ENCODE data around the gene MUC4. TPM values are rescaled to one million over a fixed set of nuclear protein-coding genes. Genes with fewer than 3 reads are reported as not detected.
A peak's percentile ranks its signal among the peaks of the same experiment; 100 is the strongest.

The MUC4 gene
- total and polyA plus RNA-seq, 4 donors = 0.59 to 6.3 (median 2.0) TPM

GRCh38 chr3:195813916-195814640, 2.3 kb upstream of the MUC4 start:
- Histone ChIP-seq H3K4me1 (ENCODE audit: control insufficient read depth, insufficient read depth, low read length) (peaks cover 8% of the 10 kb centered on the region), H3K4me3 (ENCODE audit: low read depth, low read length) (no peak overlapping the region), H3K36me3 (ENCODE audit: control insufficient read depth, insufficient read depth, low read length) (no peaks in the 10 kb centered on the region), H3K27me3 (ENCODE audit: control insufficient read depth, insufficient read depth, low read length) (peaks cover 23% of the 10 kb centered on the region), H3K9me3 (ENCODE audit: control insufficient read depth, insufficient read depth, low read length) (no peaks in the 10 kb centered on the region), H3K27ac (ENCODE audit: low read depth, low read length) (no peak overlapping the region)
- WGBS (ENCODE audit: insufficient coverage) = 86% methylated on average over 21 of the region's 24 CpGs
- DNase-seq (ENCODE audit: low read depth in 4 of 6, low spot score in 6 of 6) = no peak

- peaks cover 27% of the 10 kb centered on the region for H3K27me3 ChIP-seq (ENCODE audit: control insufficient read depth, insufficient read depth, low read length)
- no peak overlapping the region for H3K4me3 ChIP-seq (ENCODE audit: low read depth, low read length)
- H3K36me3 ChIP-seq (ENCODE audit: control insufficient read depth, insufficient read depth, low read length) = no peaks in the 10 kb centered on the region
- no peak overlapping the region for H3K27ac ChIP-seq (ENCODE audit: low read depth, low read length)
- no peak for DNase-seq (ENCODE audit: low read depth in 4 of 6, low spot score in 6 of 6)
- WGBS (ENCODE audit: insufficient coverage) = 88% methylated on average over 20 of the region's 20 CpGs
- peaks cover 23% of the 10 kb centered on the region for H3K4me1 ChIP-seq (ENCODE audit: control insufficient read depth, insufficient read depth, low read length)
- no peaks in the 10 kb centered on the region for H3K9me3 ChIP-seq (ENCODE audit: control insufficient read depth, insufficient read depth, low read length)
Observed at GRCh38 chr3:195812366-195812765, 637 bp upstream of the MUC4 start.

GRCh38 chr3:195810455-195810845, 1.3 kb downstream of the MUC4 start:
- peaks cover 27% of the 10 kb centered on the region for H3K27me3 ChIP-seq (ENCODE audit: control insufficient read depth, insufficient read depth, low read length)
- DNase-seq (ENCODE audit: low read depth in 4 of 6, low spot score in 6 of 6) = no peak
- no peaks in the 10 kb centered on the region for H3K9me3 ChIP-seq (ENCODE audit: control insufficient read depth, insufficient read depth, low read length)
- no peaks in the 10 kb centered on the region for H3K36me3 ChIP-seq (ENCODE audit: control insufficient read depth, insufficient read depth, low read length)
- 77% methylated on average over 19 of the region's 19 CpGs for WGBS (ENCODE audit: insufficient coverage)
- H3K27ac ChIP-seq (ENCODE audit: low read depth, low read length) = no peak overlapping the region
- H3K4me1 ChIP-seq (ENCODE audit: control insufficient read depth, insufficient read depth, low read length) = peaks cover 33% of the 10 kb centered on the region
- no peak overlapping the region for H3K4me3 ChIP-seq (ENCODE audit: low read depth, low read length)

- no peak for DNase-seq (ENCODE audit: low read depth in 4 of 6, low spot score in 6 of 6)
- Histone ChIP-seq H3K36me3 (ENCODE audit: control insufficient read depth, insufficient read depth, low read length) (no peaks in the 10 kb centered on the region), H3K9me3 (ENCODE audit: control insufficient read depth, insufficient read depth, low read length) (no peaks in the 10 kb centered on the region), H3K27me3 (ENCODE audit: control insufficient read depth, insufficient read depth, low read length) (peaks cover 27% of the 10 kb centered on the region), H3K27ac (ENCODE audit: low read depth, low read length) (no peak overlapping the region), H3K4me3 (ENCODE audit: low read depth, low read length) (no peak overlapping the region), H3K4me1 (ENCODE audit: control insufficient read depth, insufficient read depth, low read length) (peaks cover 33% of the 10 kb centered on the region)
- WGBS (ENCODE audit: insufficient coverage) = 75% methylated on average over 14 of the region's 22 CpGs
Observed at GRCh38 chr3:195809796-195810454, 1.8 kb downstream of the MUC4 start.

GRCh38 chr3:195809291-195809785, 2.4 kb downstream of the MUC4 start:
- Histone ChIP-seq H3K36me3 (ENCODE audit: control insufficient read depth, insufficient read depth, low read length) (no peaks in the 10 kb centered on the region), H3K9me3 (ENCODE audit: control insufficient read depth, insufficient read depth, low read length) (no peaks in the 10 kb centered on the region), H3K4me1 (ENCODE audit: control insufficient read depth, insufficient read depth, low read length) (peaks cover 33% of the 10 kb centered on the region), H3K27ac (ENCODE audit: low read depth, low read length) (no peak overlapping the region), H3K27me3 (ENCODE audit: control insufficient read depth, insufficient read depth, low read length) (peaks cover 27% of the 10 kb centered on the region), H3K4me3 (ENCODE audit: low read depth, low read length) (no peak overlapping the region)
- peak in 1 of 6 donors; percentile 53 for DNase-seq (ENCODE audit: low read depth in 4 of 6, low spot score in 6 of 6)
- WGBS (ENCODE audit: insufficient coverage) = 42% methylated on average over 17 of the region's 17 CpGs

GRCh38 chr3:195808741-195809290, 2.9 kb downstream of the MUC4 start:
- Histone ChIP-seq H3K4me1 (ENCODE audit: control insufficient read depth, insufficient read depth, low read length) (peaks cover 33% of the 10 kb centered on the region), H3K36me3 (ENCODE audit: control insufficient read depth, insufficient read depth, low read length) (no peaks in the 10 kb centered on the region), H3K27me3 (ENCODE audit: control insufficient read depth, insufficient read depth, low read length) (peaks cover 27% of the 10 kb centered on the region), H3K9me3 (ENCODE audit: control insufficient read depth, insufficient read depth, low read length) (no peaks in the 10 kb centered on the region), H3K27ac (ENCODE audit: low read depth, low read length) (no peak overlapping the region), H3K4me3 (ENCODE audit: low read depth, low read length) (no peak overlapping the region)
- DNase-seq (ENCODE audit: low read depth in 4 of 6, low spot score in 6 of 6) = no peak
- 81% methylated on average over 11 of the region's 11 CpGs for WGBS (ENCODE audit: insufficient coverage)

- peaks cover 33% of the 10 kb centered on the region for H3K4me1 ChIP-seq (ENCODE audit: control insufficient read depth, insufficient read depth, low read length)
- peak in 4 of 6 donors; percentile 12 to 63 (median 26) for DNase-seq (ENCODE audit: low read depth in 4 of 6, low spot score in 6 of 6)
- no peak overlapping the region for H3K27ac ChIP-seq (ENCODE audit: low read depth, low read length)
- H3K9me3 ChIP-seq (ENCODE audit: control insufficient read depth, insufficient read depth, low read length) = no peaks in the 10 kb centered on the region
- H3K27me3 ChIP-seq (ENCODE audit: control insufficient read depth, insufficient read depth, low read length) = peaks cover 27% of the 10 kb centered on the region
- no peak overlapping the region for H3K4me3 ChIP-seq (ENCODE audit: low read depth, low read length)
- WGBS (ENCODE audit: insufficient coverage) = 47% methylated on average over 15 of the region's 15 CpGs
- H3K36me3 ChIP-seq (ENCODE audit: control insufficient read depth, insufficient read depth, low read length) = no peaks in the 10 kb centered on the region
Observed at GRCh38 chr3:195807681-195808121, 4.0 kb downstream of the MUC4 start.

- Histone ChIP-seq H3K4me1 (ENCODE audit: control insufficient read depth, insufficient read depth, low read length) (peaks cover 37% of the 10 kb centered on the region), H3K36me3 (ENCODE audit: control insufficient read depth, insufficient read depth, low read length) (no peaks in the 10 kb centered on the region), H3K9me3 (ENCODE audit: control insufficient read depth, insufficient read depth, low read length) (no peaks in the 10 kb centered on the region), H3K27ac (ENCODE audit: low read depth, low read length) (no peak overlapping the region), H3K27me3 (ENCODE audit: control insufficient read depth, insufficient read depth, low read length) (peaks cover 20% of the 10 kb centered on the region), H3K4me3 (ENCODE audit: low read depth, low read length) (no peak overlapping the region)
- WGBS (ENCODE audit: insufficient coverage) = 91% methylated on average over 8 of the region's 8 CpGs
- DNase-seq (ENCODE audit: low read depth in 4 of 6, low spot score in 6 of 6) = no peak
Observed at GRCh38 chr3:195806916-195807231, 4.9 kb downstream of the MUC4 start.

GRCh38 chr3:195806211-195806915, 5.4 kb downstream of the MUC4 start:
- peaks cover 37% of the 10 kb centered on the region for H3K4me1 ChIP-seq (ENCODE audit: control insufficient read depth, insufficient read depth, low read length)
- peak in 1 of 6 donors; percentile 42 for DNase-seq (ENCODE audit: low read depth in 4 of 6, low spot score in 6 of 6)
- H3K36me3 ChIP-seq (ENCODE audit: control insufficient read depth, insufficient read depth, low read length) = no peaks in the 10 kb centered on the region
- 27% methylated on average over 10 of the region's 11 CpGs for WGBS (ENCODE audit: insufficient coverage)
- no peaks in the 10 kb centered on the region for H3K9me3 ChIP-seq (ENCODE audit: control insufficient read depth, insufficient read depth, low read length)
- no peak overlapping the region for H3K27ac ChIP-seq (ENCODE audit: low read depth, low read length)
- no peak overlapping the region for H3K4me3 ChIP-seq (ENCODE audit: low read depth, low read length)
- peaks cover 16% of the 10 kb centered on the region for H3K27me3 ChIP-seq (ENCODE audit: control insufficient read depth, insufficient read depth, low read length)

Data from spinal cord (tissue), 10 donors.